Subcutaneous abdominal adipose tissue (tissue), 5 donors: Measurements from ENCODE around the gene OBI1.
A peak's percentile ranks its signal among the peaks of the same experiment; 100 is the strongest.

Experiments
- H3K27ac ChIP-seq: one replicate; pipeline ENCODE4 v1.7.0; 2013; ENCODE audit warnings: low read depth, mild to moderate bottlenecking, inconsistent platforms, low read length, moderate library complexity
- H3K27me3 ChIP-seq, 5 donors: one replicate each; pipeline ENCODE4 v1.7.0; 2013; ENCODE audit warnings: low read length in 5 of 5, inconsistent platforms in 1 of 5; ENCODE audit not compliant: control insufficient read depth in 5 of 5, insufficient read depth in 4 of 5
- H3K36me3 ChIP-seq, 5 donors: one replicate each; pipeline ENCODE4 v1.7.0; 2013; ENCODE audit warnings: low read length in 5 of 5; ENCODE audit not compliant: control insufficient read depth in 5 of 5, insufficient read depth in 5 of 5
- H3K4me1 ChIP-seq, 5 donors: one replicate each; pipeline ENCODE4 v1.7.0; 2013; ENCODE audit warnings: low read length in 5 of 5, mild to moderate bottlenecking in 3 of 5, moderate library complexity in 1 of 5; ENCODE audit not compliant: control insufficient read depth in 5 of 5, insufficient read depth in 5 of 5
- H3K4me3 ChIP-seq, 5 donors: one replicate each; pipeline ENCODE4 v1.7.0; 2013; ENCODE audit warnings: low read length in 5 of 5, low read depth in 1 of 5
- H3K9ac ChIP-seq, 5 donors: one replicate each; pipeline ENCODE4 v1.7.0; 2013; ENCODE audit warnings: low read length in 5 of 5, mild to moderate bottlenecking in 4 of 5, moderate library complexity in 3 of 5
- H3K9me3 ChIP-seq, 5 donors: one replicate each; pipeline ENCODE4 v1.7.0; 2013; ENCODE audit warnings: low read length in 5 of 5; ENCODE audit not compliant: control insufficient read depth in 5 of 5
- donor health status: healthy.
- donor health status: healthy.
- donor health status: healthy.
- donor health status: healthy.
- donor health status: healthy.

OBI1 gene

GRCh38 chr13:78604782-78605611, 54.0 kb downstream of the OBI1 start:
- H3K27me3 ChIP-seq, result peaks cover 77 to 89% (median 85%) of the 10 kb centered on the region in 5 donors
- H3K4me3 ChIP-seq, result no peak overlapping the region
- H3K9me3 ChIP-seq, result no peaks in the 10 kb centered on the region
- H3K9ac ChIP-seq, result no peak overlapping the region
- no peak overlapping the region for H3K27ac ChIP-seq
- peaks cover 5 to 63% (median 57%) of the 10 kb centered on the region in 5 donors for H3K4me1 ChIP-seq
- H3K36me3 ChIP-seq, result no peaks in the 10 kb centered on the region

GRCh38 chr13:78603240-78603957, 55.6 kb downstream of the OBI1 start, which contains the start of gene POU4F1:
POU4F1 (minus strand) TSS chr13:78603552; CDS start chr13:78603326, 226 bp downstream.
- H3K4me3 ChIP-seq, result peak within 1 kb of the TSS; percentile 23 to 61 (median 54)
- H3K9me3 ChIP-seq, result no peaks in the 10 kb centered on the region
- H3K27ac ChIP-seq, result no peak within 1 kb of the TSS
- H3K36me3 ChIP-seq, result no peaks in the 10 kb centered on the region
- peaks cover 75 to 91% (median 85%) of the 10 kb centered on the region in 5 donors for H3K27me3 ChIP-seq
- H3K9ac ChIP-seq, result no peak within 1 kb of the TSS
- H3K4me1 ChIP-seq, result peaks cover 5 to 47% (median 43%) of the 10 kb centered on the region in 5 donors

GRCh38 chr13:78602561-78603239, 56.3 kb downstream of the OBI1 start:
- H3K4me3 ChIP-seq, result peak overlapping the region; percentile 23 to 61 (median 54)
- peaks cover 71 to 91% (median 82%) of the 10 kb centered on the region in 5 donors for H3K27me3 ChIP-seq
- no peaks in the 10 kb centered on the region for H3K9me3 ChIP-seq
- no peak overlapping the region for H3K9ac ChIP-seq
- H3K4me1 ChIP-seq, result peaks cover 3 to 40% (median 36%) of the 10 kb centered on the region in 5 donors
- no peak overlapping the region for H3K27ac ChIP-seq
- no peaks in the 10 kb centered on the region for H3K36me3 ChIP-seq

- H3K27me3 ChIP-seq, result peaks cover 71 to 91% (median 83%) of the 10 kb centered on the region in 5 donors
- peaks cover 0 to 4% (median 0%) of the 10 kb centered on the region in 5 donors for H3K9me3 ChIP-seq
- H3K9ac ChIP-seq, result no peak overlapping the region
- H3K36me3 ChIP-seq, result no peaks in the 10 kb centered on the region
- peaks cover 3 to 33% (median 30%) of the 10 kb centered on the region in 5 donors for H3K4me1 ChIP-seq
- peak overlapping the region in 4 of 5 donors; percentile 17 to 62 (median 56) for H3K4me3 ChIP-seq
- no peak overlapping the region for H3K27ac ChIP-seq
Measured at GRCh38 chr13:78601874-78602560, 56.9 kb downstream of the OBI1 start.

- Histone ChIP-seq H3K9me3 (peaks cover 0 to 5% (median 0%) of the 10 kb centered on the region in 5 donors), H3K27me3 (peaks cover 71 to 91% (median 83%) of the 10 kb centered on the region in 5 donors), H3K4me1 (peaks cover 3 to 33% (median 32%) of the 10 kb centered on the region in 5 donors), H3K9ac (no peak overlapping the region), H3K27ac (no peak overlapping the region), H3K4me3 (peak overlapping the region in 4 of 5 donors; percentile 17 to 62 (median 42)), H3K36me3 (no peaks in the 10 kb centered on the region)
Measured at GRCh38 chr13:78601124-78601873, 57.7 kb downstream of the OBI1 start.

- H3K27ac ChIP-seq, result no peak overlapping the region
- H3K27me3 ChIP-seq, result peaks cover 72 to 91% (median 83%) of the 10 kb centered on the region in 5 donors
- no peaks in the 10 kb centered on the region for H3K36me3 ChIP-seq
- no peak overlapping the region for H3K4me3 ChIP-seq
- peaks cover 3 to 42% (median 38%) of the 10 kb centered on the region in 5 donors for H3K4me1 ChIP-seq
- H3K9me3 ChIP-seq, result peaks cover 0 to 5% (median 0%) of the 10 kb centered on the region in 5 donors
- H3K9ac ChIP-seq, result no peak overlapping the region
Measured at GRCh38 chr13:78600280-78600883, 58.6 kb downstream of the OBI1 start.

- Histone ChIP-seq H3K27me3 (peaks cover 73 to 91% (median 84%) of the 10 kb centered on the region in 5 donors), H3K9ac (no peak overlapping the region), H3K27ac (no peak overlapping the region), H3K36me3 (no peaks in the 10 kb centered on the region), H3K4me3 (no peak overlapping the region), H3K4me1 (peaks cover 3 to 44% (median 38%) of the 10 kb centered on the region in 5 donors), H3K9me3 (peaks cover 0 to 5% (median 0%) of the 10 kb centered on the region in 5 donors)
Measured at GRCh38 chr13:78599645-78600279, 59.2 kb downstream of the OBI1 start.

GRCh38 chr13:78598966-78599644, 59.9 kb downstream of the OBI1 start:
- Histone ChIP-seq H3K9me3 (peaks cover 0 to 5% (median 0%) of the 10 kb centered on the region in 5 donors), H3K27me3 (peaks cover 72 to 91% (median 84%) of the 10 kb centered on the region in 5 donors), H3K4me3 (no peak overlapping the region), H3K36me3 (no peaks in the 10 kb centered on the region), H3K27ac (no peak overlapping the region), H3K4me1 (peaks cover 3 to 44% (median 38%) of the 10 kb centered on the region in 5 donors), H3K9ac (no peak overlapping the region)
